H1 (cell line): ENCODE measurements around the gene LEMD1.

Source experiments
- ATF2 ChIP-seq: IDR thresholded peaks from 2 replicates; pipeline ENCODE4 v1.6.1; 2012; ENCODE audit warnings: low read length, inconsistent platforms
- CTCF ChIP-seq, 3 experiments: IDR thresholded peaks; 1 replicate in 2 of 3; 2 replicates in 1 of 3; pipeline versions ENCODE4 v1.5.1 to v1.6.1; 2011; ENCODE audit warnings: low read length in 3 of 3, mild to moderate bottlenecking in 3 of 3, inconsistent platforms in 2 of 3, low read depth in 1 of 3, moderate library complexity in 1 of 3; ENCODE audit not compliant: insufficient read depth in 1 of 3; ENCODE audit errors: control extremely low read depth in 1 of 3
- EP300 ChIP-seq, 2 experiments: IDR thresholded peaks; 1 replicate in 1 of 2; 2 replicates in 1 of 2; pipeline ENCODE4 v1.6.1; 2011 to 2012; ENCODE audit warnings: low read depth in 2 of 2, low read length in 2 of 2, mild to moderate bottlenecking in 2 of 2, borderline replicate concordance in 1 of 2, inconsistent platforms in 1 of 2, moderate library complexity in 1 of 2
- EZH2 ChIP-seq: fragments of 200-600 bp; sonication (generic); IDR thresholded peaks from 2 replicates; pipeline ENCODE4 v1.7.1; 2012; ENCODE audit warnings: low read depth, mild to moderate bottlenecking, moderate library complexity, low read length, inconsistent platforms; ENCODE audit not compliant: severe bottlenecking
- HDAC6 ChIP-seq: IDR thresholded peaks from one replicate; pipeline ENCODE4 v1.7.1; 2012; ENCODE audit warnings: low read depth, mild to moderate bottlenecking, inconsistent platforms, low read length, moderate library complexity
- MAX ChIP-seq: IDR thresholded peaks from 2 replicates; pipeline ENCODE4 v1.6.1; 2012; ENCODE audit warnings: inconsistent platforms
- POLR2A ChIP-seq, 2 experiments: IDR thresholded peaks; 1 replicate in 1 of 2; 2 replicates in 1 of 2; pipeline ENCODE4 v1.6.1; 2011; ENCODE audit warnings: low read depth in 2 of 2, low read length in 2 of 2, mild to moderate bottlenecking in 2 of 2; ENCODE audit errors: control extremely low read depth in 1 of 2
- POLR2AphosphoS5 ChIP-seq: IDR thresholded peaks from 2 replicates; pipeline ENCODE4 v1.6.1; 2011; ENCODE audit warnings: low read depth, low read length

GRCh38 chr1:205387845-205388244, 34.0 kb downstream of the LEMD1 start:
- TF ChIP-seq POLR2A (IDR thresholded peaks at IDR 0.05; ENCODE audit: control extremely low read depth in 1 of 2, low read depth in 2 of 2, low read length in 2 of 2): no peak
- TF ChIP-seq ATF2: no peak
- TF ChIP-seq CTCF (IDR thresholded peaks at IDR 0.05; ENCODE audit: control extremely low read depth in 1 of 3, insufficient read depth in 1 of 3, low read depth in 1 of 3, low read length in 3 of 3): no peak
- no peak for TF ChIP-seq POLR2AphosphoS5
- TF ChIP-seq EZH2: no peak
- TF ChIP-seq MAX: no peak
- no peak for TF ChIP-seq EP300 (IDR thresholded peaks at IDR 0.05; ENCODE audit: borderline replicate concordance in 1 of 2, low read depth in 2 of 2, low read length in 2 of 2)
- TF ChIP-seq HDAC6: no peak
